Measurements from ENCODE around the gene TNFRSF8. TPM values are rescaled to one million over a fixed set of nuclear protein-coding genes. Genes with fewer than 3 reads are reported as not detected.

The TNFRSF8 gene
- total and polyA plus RNA-seq, 2 experiments from 2014 or later: not detected

DNA sequence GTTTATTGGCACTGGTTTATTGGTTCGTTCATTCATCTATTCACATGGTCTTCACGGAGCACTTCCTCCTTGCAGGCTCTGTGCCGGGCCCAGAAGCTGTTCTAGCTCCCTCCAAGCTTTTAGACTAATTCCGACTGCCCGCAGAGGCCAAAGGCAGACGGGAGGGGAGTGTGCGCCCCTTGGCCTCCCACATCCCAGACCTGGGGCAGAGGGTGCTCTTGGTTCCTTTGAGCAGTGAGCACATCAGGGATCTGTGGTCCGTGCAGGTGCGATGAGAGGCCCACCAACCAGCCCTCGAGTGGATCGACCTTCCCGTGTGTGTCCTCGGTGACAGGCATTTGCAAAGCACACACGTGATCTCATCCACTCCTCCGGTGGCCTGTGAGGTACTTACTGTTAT is 65.0 kb downstream of the TNFRSF8 start:
- Histone ChIP-seq H3K9me2 (replicated peaks; ENCODE audit: insufficient read depth) (no peaks in the 10 kb centered on the region), H3K36me3 (replicated peaks; ENCODE audit: insufficient read depth, low read depth) (no peaks in the 10 kb centered on the region), H3K9me3 (ENCODE audit: low read depth) (no peaks in the 10 kb centered on the region), H3K79me2 (no peaks in the 10 kb centered on the region), H3K27me3 (no peaks in the 10 kb centered on the region), H2AFZ (no peak overlapping the region), H3K4me2 (no peak overlapping the region), H4K20me1 (ENCODE audit: insufficient read depth, poor library complexity, severe bottlenecking) (no peaks in the 10 kb centered on the region), H3K4me1 (ENCODE audit: insufficient read depth) (peaks cover 16% of the 10 kb centered on the region), H3K27ac (no peak overlapping the region), H3K4me3 (no peak overlapping the region)
- WGBS (ENCODE audit: low lambda C conversion rate, missing lambda C conversion rate): 90% methylated on average over 15 of the region's 15 CpGs
- TF ChIP-seq EZH2 (IDR thresholded peaks at IDR 0.05; ENCODE audit: borderline replicate concordance): no peak
- no peak for DNase-seq (ENCODE audit: low spot score)

DNA sequence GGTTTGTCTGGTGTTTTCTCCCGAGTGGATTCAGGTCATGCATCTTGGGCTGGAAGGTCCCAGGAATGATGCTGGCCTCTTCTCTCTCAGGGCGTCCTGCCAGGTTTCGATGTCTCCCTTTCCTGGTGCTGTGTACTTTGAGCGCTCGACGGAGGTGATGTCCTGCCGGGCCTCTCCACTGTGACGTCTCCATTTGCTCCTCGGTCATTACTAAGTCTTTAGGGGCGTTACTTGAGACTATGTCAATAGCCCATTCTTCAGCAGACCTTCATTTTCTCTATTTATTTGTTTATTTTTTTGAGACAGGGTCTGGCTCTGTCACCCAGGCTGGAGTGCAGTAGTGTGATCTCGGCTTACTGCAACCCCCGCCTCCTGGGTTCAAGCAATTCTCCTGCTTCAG is 66.5 kb downstream of the TNFRSF8 start:
- 79% methylated on average over 12 of the region's 12 CpGs for WGBS (ENCODE audit: low lambda C conversion rate, missing lambda C conversion rate)
- Histone ChIP-seq H4K20me1 (ENCODE audit: insufficient read depth, poor library complexity, severe bottlenecking) (no peaks in the 10 kb centered on the region), H3K4me1 (ENCODE audit: insufficient read depth) (peaks cover 16% of the 10 kb centered on the region), H3K4me2 (no peak overlapping the region), H3K36me3 (replicated peaks; ENCODE audit: insufficient read depth, low read depth) (no peaks in the 10 kb centered on the region), H3K27ac (no peak overlapping the region), H3K27me3 (no peaks in the 10 kb centered on the region), H3K79me2 (no peaks in the 10 kb centered on the region), H2AFZ (no peak overlapping the region), H3K4me3 (no peak overlapping the region), H3K9me2 (replicated peaks; ENCODE audit: insufficient read depth) (no peaks in the 10 kb centered on the region), H3K9me3 (ENCODE audit: low read depth) (no peaks in the 10 kb centered on the region)
- no peak for TF ChIP-seq EZH2 (IDR thresholded peaks at IDR 0.05; ENCODE audit: borderline replicate concordance)
- no peak for TF ChIP-seq CTCF (IDR thresholded peaks at IDR 0.05; ENCODE audit: poor library complexity)
- no peak for TF ChIP-seq EZH2phosphoT487 (IDR thresholded peaks at IDR 0.05; ENCODE audit: low read depth, severe bottlenecking, unreplicated experiment)
- DNase-seq (ENCODE audit: low spot score): no peak

DNA sequence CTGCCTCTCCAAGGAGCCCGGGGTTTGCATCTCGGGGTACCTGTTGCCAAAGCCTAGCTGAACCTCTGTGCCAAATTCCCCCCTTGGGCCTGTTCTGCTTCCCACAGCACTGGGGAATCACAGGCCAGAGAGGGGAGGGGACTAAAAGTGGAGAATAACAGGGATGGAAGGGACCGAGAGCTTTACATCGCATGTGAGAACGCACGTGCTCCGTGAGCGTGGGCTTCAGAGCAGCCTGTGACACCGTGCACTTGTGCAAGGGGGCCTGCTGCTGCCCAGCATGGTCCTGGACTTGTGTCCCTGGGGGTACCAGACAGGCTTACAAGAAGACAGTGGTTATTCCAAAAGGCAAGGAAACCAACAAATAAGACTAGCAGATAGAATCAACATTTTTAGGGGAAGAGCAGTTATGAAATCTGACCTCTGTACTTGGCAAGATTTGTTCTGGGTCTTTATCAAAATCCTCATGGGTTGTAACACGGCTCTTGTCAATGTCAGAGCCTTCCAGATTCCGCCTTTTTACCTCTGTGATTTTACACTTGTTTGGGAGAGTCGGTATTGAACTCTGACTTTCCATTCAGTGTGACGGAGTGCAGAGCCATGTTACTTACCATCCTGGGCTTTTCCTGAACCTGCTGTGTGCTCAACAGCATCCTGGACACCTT is 67.5 kb downstream of the TNFRSF8 start:
- DNase-seq (ENCODE audit: low spot score): no peak
- H3K4me2 ChIP-seq: no peak overlapping the region
- H3K4me3 ChIP-seq: no peak overlapping the region
- peaks cover 9% of the 10 kb centered on the region for H3K4me1 ChIP-seq (ENCODE audit: insufficient read depth)
- no peaks in the 10 kb centered on the region for H3K9me3 ChIP-seq (ENCODE audit: low read depth)
- no peaks in the 10 kb centered on the region for H3K79me2 ChIP-seq
- H3K27me3 ChIP-seq: no peaks in the 10 kb centered on the region
- H2AFZ ChIP-seq: no peak overlapping the region
- TF ChIP-seq EZH2 (IDR thresholded peaks at IDR 0.05; ENCODE audit: borderline replicate concordance) (no peak), CTCF (IDR thresholded peaks at IDR 0.05; ENCODE audit: poor library complexity) (no peak), EZH2phosphoT487 (IDR thresholded peaks at IDR 0.05; ENCODE audit: low read depth, severe bottlenecking, unreplicated experiment) (no peak)
- no peaks in the 10 kb centered on the region for H3K36me3 ChIP-seq (replicated peaks; ENCODE audit: insufficient read depth, low read depth)
- no peaks in the 10 kb centered on the region for H3K9me2 ChIP-seq (replicated peaks; ENCODE audit: insufficient read depth)
- 71% methylated on average over 13 of the region's 13 CpGs for WGBS (ENCODE audit: low lambda C conversion rate, missing lambda C conversion rate)
- no peak overlapping the region for H3K27ac ChIP-seq
- H4K20me1 ChIP-seq (ENCODE audit: insufficient read depth, poor library complexity, severe bottlenecking): no peaks in the 10 kb centered on the region

DNA sequence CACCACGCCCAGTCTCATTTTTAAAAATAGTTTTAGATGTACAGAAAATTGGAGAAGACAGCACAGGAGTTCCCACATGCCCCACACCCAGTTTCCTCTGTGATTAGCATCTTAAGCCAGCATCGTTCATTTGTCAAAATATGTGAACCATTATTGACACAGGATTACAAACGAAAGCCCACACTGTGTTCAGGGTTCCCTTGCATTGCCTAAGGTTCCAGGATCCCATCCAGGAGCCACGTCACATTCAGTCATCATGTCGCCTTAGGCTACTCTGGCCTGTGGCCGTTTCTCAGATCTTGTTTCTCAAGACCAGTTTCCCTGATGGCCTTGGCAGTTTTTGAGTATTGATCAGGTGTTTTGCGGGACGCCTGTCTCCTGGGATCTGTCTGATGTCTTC is 69.0 kb downstream of the TNFRSF8 start:
- Histone ChIP-seq H3K4me2 (no peak overlapping the region), H3K79me2 (no peaks in the 10 kb centered on the region), H3K4me3 (no peak overlapping the region), H2AFZ (no peak overlapping the region), H3K9me3 (ENCODE audit: low read depth) (no peaks in the 10 kb centered on the region), H3K36me3 (replicated peaks; ENCODE audit: insufficient read depth, low read depth) (no peaks in the 10 kb centered on the region), H3K27ac (no peak overlapping the region), H3K9me2 (replicated peaks; ENCODE audit: insufficient read depth) (no peaks in the 10 kb centered on the region), H4K20me1 (ENCODE audit: insufficient read depth, poor library complexity, severe bottlenecking) (no peaks in the 10 kb centered on the region), H3K27me3 (no peaks in the 10 kb centered on the region), H3K4me1 (ENCODE audit: insufficient read depth) (peaks cover 9% of the 10 kb centered on the region)
- TF ChIP-seq EZH2phosphoT487 (IDR thresholded peaks at IDR 0.05; ENCODE audit: low read depth, severe bottlenecking, unreplicated experiment) (no peak), CTCF (IDR thresholded peaks at IDR 0.05; ENCODE audit: poor library complexity) (no peak), EZH2 (IDR thresholded peaks at IDR 0.05; ENCODE audit: borderline replicate concordance) (no peak)
- 79% methylated on average over 8 of the region's 8 CpGs for WGBS (ENCODE audit: low lambda C conversion rate, missing lambda C conversion rate)
- no peak for DNase-seq (ENCODE audit: low spot score)

All from hepatocyte (in vitro differentiated cells).